Erythroblast (primary cell): Measurements from ENCODE around the gene XKR8.

Experiments
- GATA1 ChIP-seq: IDR thresholded peaks from 2 replicates; pipeline ENCODE4 v1.6.1; 2011; ENCODE audit warnings: low read depth, mild to moderate bottlenecking, control low read depth, low read length, moderate library complexity
- POLR2A ChIP-seq: IDR thresholded peaks from 2 replicates; pipeline ENCODE4 v1.6.1; 2011; ENCODE audit warnings: mild to moderate bottlenecking, low read length

GRCh38 chr1:27940297-27940696, 19.5 kb upstream of the XKR8 start:
- TF ChIP-seq POLR2A (no peak), GATA1 (no peak)
